Colonic mucosa (tissue), 4 donors: ENCODE data around the gene LHX4. TPM values are rescaled to one million over a fixed set of nuclear protein-coding genes. Genes with fewer than 3 reads are reported as not detected.

Experiments
- DNase-seq: peaks from one replicate; pipeline ENCODE4 v3.0.0-alpha.2; 2020
- H3K27ac ChIP-seq: fragments of 200-600 bp; one replicate; pipeline ENCODE4 v1.8.0; 2021
- H3K27me3 ChIP-seq: fragments of 200-600 bp; one replicate; pipeline ENCODE4 v1.8.0; 2021
- H3K36me3 ChIP-seq: fragments of 200-600 bp; one replicate; pipeline ENCODE4 v1.8.0; 2021
- H3K4me1 ChIP-seq: fragments of 200-600 bp; one replicate; pipeline ENCODE4 v1.8.0; 2021; ENCODE audit warnings: mild to moderate bottlenecking
- H3K4me3 ChIP-seq: fragments of 200-600 bp; one replicate; pipeline ENCODE4 v1.8.0; 2021
- H3K9ac ChIP-seq, 2 donors: one replicate each; pipeline ENCODE4 v1.7.0; 2013; ENCODE audit warnings: control low read depth in 2 of 2, low read depth in 2 of 2, low read length in 2 of 2
- H3K9me3 ChIP-seq: fragments of 200-600 bp; one replicate; pipeline ENCODE4 v1.8.0; 2021
- intact Hi-C: fragments of 100-400 bp; cut with DNase I; formaldehyde crosslinking; loops from one replicate; pipeline ENCODE4 v1.14.1; 2022
- total RNA-seq, 2 donors: library from RNA; stranded (reverse); fragmentation: NEBNext Ultra II Directional in 1 of 2; extraction: Animal tissue kit (Norgen Biotek cat#: 25700) in 1 of 2; gene quantifications; one replicate each; pipeline ENCODE4 v1.2.1, GENCODE V29; 2021
- TF ChIP-seq, protein P1 (sequence below): fragments of 200-600 bp; IDR thresholded peaks from one replicate; pipeline ENCODE4 v1.8.0; 2022; ENCODE audit warnings: antibody characterized with exemption, mild to moderate bottlenecking
- donor health status: healthy.
- donor health status: DM: no; HTN: no; CAD: no.
- donor health status: DM: no; HTN: no; CAD: no.

LHX4 gene
- total RNA-seq, 2 donors from 2014 or later: 0.74 to 0.77 TPM

DNA sequence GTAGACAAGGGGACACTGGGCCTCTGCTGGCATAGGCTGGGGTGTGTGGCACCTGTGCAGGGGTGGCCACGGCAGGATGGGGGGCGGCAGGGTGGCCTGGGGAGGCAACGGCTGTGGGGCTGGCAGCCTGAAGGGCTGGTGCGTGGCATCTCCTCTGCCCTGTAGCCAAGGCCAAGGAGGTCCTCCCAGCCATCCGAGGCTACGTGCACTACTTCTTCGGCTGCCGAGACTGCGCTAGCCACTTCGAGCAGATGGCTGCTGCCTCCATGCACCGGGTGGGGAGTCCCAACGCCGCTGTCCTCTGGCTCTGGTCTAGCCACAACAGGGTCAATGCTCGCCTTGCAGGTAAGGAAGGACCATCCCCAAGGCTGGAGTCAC lies 36.0 kb upstream of the LHX4 start:
- no peaks in the 10 kb centered on the region for H3K9me3 ChIP-seq
- intact Hi-C loops: no loop called here
- TF ChIP-seq, protein P1, sequence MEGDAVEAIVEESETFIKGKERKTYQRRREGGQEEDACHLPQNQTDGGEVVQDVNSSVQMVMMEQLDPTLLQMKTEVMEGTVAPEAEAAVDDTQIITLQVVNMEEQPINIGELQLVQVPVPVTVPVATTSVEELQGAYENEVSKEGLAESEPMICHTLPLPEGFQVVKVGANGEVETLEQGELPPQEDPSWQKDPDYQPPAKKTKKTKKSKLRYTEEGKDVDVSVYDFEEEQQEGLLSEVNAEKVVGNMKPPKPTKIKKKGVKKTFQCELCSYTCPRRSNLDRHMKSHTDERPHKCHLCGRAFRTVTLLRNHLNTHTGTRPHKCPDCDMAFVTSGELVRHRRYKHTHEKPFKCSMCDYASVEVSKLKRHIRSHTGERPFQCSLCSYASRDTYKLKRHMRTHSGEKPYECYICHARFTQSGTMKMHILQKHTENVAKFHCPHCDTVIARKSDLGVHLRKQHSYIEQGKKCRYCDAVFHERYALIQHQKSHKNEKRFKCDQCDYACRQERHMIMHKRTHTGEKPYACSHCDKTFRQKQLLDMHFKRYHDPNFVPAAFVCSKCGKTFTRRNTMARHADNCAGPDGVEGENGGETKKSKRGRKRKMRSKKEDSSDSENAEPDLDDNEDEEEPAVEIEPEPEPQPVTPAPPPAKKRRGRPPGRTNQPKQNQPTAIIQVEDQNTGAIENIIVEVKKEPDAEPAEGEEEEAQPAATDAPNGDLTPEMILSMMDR: no peak
- no peaks in the 10 kb centered on the region for H3K27me3 ChIP-seq
- H3K36me3 ChIP-seq: peaks cover 10% of the 10 kb centered on the region
- H3K4me1 ChIP-seq: no peaks in the 10 kb centered on the region
- no peak for DNase-seq
- no peak overlapping the region for H3K4me3 ChIP-seq
- no peak overlapping the region for H3K27ac ChIP-seq
- H3K9ac ChIP-seq: no peak overlapping the region

DNA sequence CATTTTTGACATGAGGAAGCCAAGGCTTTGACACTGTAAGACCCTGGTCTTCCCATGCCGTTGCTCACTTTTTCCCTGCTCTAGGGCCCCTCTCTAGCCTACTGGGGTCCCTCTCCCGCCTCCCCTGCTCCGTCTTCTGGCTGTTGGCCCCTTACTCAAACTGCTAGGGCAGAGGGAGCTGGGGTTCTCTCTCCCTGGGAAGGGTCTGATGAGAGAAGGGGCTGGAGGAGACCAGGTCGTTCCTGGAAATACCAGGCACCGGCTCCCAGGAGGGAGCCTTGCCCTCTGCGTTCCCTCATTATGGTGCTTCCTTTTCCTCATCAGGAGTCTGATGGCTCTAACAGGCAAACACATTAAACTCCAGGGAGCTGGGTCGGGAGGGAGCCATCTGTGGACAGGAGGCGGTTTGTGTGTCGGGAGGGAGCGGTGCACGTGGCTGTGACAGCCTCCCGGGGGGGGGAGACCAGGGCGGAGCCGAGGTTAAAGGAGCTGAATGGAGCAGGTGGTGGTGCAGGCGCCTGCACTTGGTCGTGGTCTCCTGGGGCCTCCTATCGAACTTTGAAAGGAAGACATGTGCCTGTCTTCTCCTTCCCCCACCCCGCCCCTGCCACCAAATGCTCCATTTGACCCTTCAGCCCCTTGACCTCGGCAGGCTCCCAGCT lies 35.4 kb upstream of the LHX4 start:
- TF ChIP-seq, protein P1: no peak
- Histone ChIP-seq H3K9me3 (no peaks in the 10 kb centered on the region), H3K27ac (no peak overlapping the region), H3K4me3 (no peak overlapping the region), H3K9ac (no peak overlapping the region), H3K27me3 (no peaks in the 10 kb centered on the region), H3K36me3 (peaks cover 8% of the 10 kb centered on the region), H3K4me1 (no peaks in the 10 kb centered on the region)
- peak; percentile 44 for DNase-seq
- intact Hi-C loops: no loop called here

DNA sequence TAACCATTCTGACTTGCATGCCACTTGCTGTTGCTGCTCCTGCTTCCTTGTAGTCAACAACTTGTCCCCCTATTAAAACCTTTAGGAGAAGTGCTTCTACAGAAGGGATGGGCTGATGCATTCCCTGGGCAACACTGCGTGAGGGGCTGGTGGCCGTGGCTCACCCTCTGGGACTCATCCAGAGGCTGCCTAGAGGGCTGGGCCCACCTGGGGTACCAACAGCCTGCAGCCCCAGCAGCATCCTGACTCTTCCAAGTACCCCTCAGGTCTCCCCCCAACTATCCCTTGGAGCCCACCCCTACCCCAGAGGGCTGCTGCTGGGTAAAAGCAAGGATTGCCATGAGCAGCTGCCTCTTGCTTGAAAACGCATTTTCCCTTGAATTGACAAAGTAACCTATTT lies 34.7 kb upstream of the LHX4 start:
- TF ChIP-seq, protein P1: no peak
- no peak for DNase-seq
- peaks cover 5% of the 10 kb centered on the region for H3K36me3 ChIP-seq
- intact Hi-C loops: no loop called here
- H3K9me3 ChIP-seq: no peaks in the 10 kb centered on the region
- no peak overlapping the region for H3K9ac ChIP-seq
- H3K27me3 ChIP-seq: no peaks in the 10 kb centered on the region
- no peaks in the 10 kb centered on the region for H3K4me1 ChIP-seq
- H3K27ac ChIP-seq: no peak overlapping the region
- H3K4me3 ChIP-seq: no peak overlapping the region

DNA sequence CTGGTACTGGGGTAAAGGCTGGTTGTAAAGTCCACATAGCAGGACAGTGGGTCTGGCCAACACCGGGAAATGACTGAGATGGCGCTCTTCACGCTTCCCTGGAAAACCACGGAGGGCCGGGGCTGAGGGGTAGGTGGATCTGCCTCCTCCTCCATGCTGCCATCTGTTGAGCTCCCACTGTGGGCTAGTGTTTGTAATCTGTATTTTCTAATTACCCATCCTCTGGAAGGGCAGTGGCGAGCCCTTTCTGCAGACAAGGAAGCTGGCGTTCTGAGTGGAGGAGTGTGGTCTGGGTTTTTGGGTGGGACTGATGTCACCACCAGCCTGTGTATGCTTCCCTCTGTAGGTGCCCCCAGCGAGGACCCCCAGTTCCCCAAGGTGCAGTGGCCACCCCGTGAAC lies 34.1 kb upstream of the LHX4 start:
- Histone ChIP-seq H3K9me3 (no peaks in the 10 kb centered on the region), H3K4me3 (no peak overlapping the region), H3K4me1 (no peaks in the 10 kb centered on the region), H3K27me3 (no peaks in the 10 kb centered on the region), H3K36me3 (peaks cover 5% of the 10 kb centered on the region), H3K9ac (no peak overlapping the region), H3K27ac (no peak overlapping the region)
- TF ChIP-seq, protein P1: no peak
- DNase-seq: no peak
- intact Hi-C loops: no loop called here

DNA sequence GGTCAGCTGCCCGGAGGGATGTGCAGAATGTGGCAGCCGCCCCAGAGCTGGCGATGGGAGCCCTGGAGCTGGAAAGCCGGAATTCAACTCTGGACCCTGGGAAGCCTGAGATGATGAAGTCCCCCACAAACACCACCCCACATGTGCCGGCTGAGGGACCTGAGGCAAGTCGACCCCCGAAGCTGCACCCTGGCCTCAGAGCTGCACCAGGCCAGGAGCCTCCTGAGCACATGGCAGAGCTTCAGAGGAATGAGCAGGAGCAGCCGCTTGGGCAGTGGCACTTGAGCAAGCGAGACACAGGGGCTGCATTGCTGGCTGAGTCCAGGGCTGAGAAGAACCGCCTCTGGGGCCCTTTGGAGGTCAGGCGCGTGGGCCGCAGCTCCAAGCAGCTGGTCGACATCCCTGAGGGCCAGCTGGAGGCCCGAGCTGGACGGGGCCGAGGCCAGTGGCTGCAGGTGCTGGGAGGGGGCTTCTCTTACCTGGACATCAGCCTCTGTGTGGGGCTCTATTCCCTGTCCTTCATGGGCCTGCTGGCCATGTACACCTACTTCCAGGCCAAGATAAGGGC lies 33.5 kb upstream of the LHX4 start:
- Histone ChIP-seq H3K27ac (no peak overlapping the region), H3K36me3 (peaks cover 5% of the 10 kb centered on the region), H3K4me3 (no peak overlapping the region), H3K9ac (no peak overlapping the region), H3K4me1 (no peaks in the 10 kb centered on the region), H3K27me3 (no peaks in the 10 kb centered on the region), H3K9me3 (no peaks in the 10 kb centered on the region)
- DNase-seq: no peak
- TF ChIP-seq, protein P1: no peak
- intact Hi-C loops: no loop called here
